HG02610 (cell line): ENCODE measurements around the gene IQSEC1.

Experiments
- ATAC-seq: cut with Tn5 transposase; IDR thresholded peaks from one replicate; pipeline ENCODE4 v1.9.1; 2021; ENCODE audit warnings: mild to moderate bottlenecking, moderate library complexity; ENCODE audit not compliant: unreplicated experiment

The IQSEC1 gene

GRCh38 chr3:12972781-12973702 lies 100.2 kb downstream of the IQSEC1 start:
- no peak for ATAC-seq

- ATAC-seq: no peak
Observed at GRCh38 chr3:12972043-12972442, 101.2 kb downstream of the IQSEC1 start.

GRCh38 chr3:12970684-12971083 lies 102.5 kb downstream of the IQSEC1 start:
- ATAC-seq: no peak

- ATAC-seq: no peak
Observed at GRCh38 chr3:12969486-12969885, 103.7 kb downstream of the IQSEC1 start.

GRCh38 chr3:12968541-12968940 lies 104.7 kb downstream of the IQSEC1 start:
- no peak for ATAC-seq

GRCh38 chr3:12967606-12968351 lies 105.5 kb downstream of the IQSEC1 start:
- ATAC-seq: peak; percentile 66

GRCh38 chr3:12966847-12967605 lies 106.2 kb downstream of the IQSEC1 start:
- ATAC-seq: peak; percentile 19

- ATAC-seq: no peak
Observed at GRCh38 chr3:12965999-12966846, 107.0 kb downstream of the IQSEC1 start.

GRCh38 chr3:12964711-12965612 lies 108.3 kb downstream of the IQSEC1 start:
- ATAC-seq: no peak

GRCh38 chr3:12963922-12964701 lies 109.1 kb downstream of the IQSEC1 start:
- ATAC-seq: no peak

- no peak for ATAC-seq
Observed at GRCh38 chr3:12963231-12963896, 109.9 kb downstream of the IQSEC1 start.

GRCh38 chr3:12962292-12962691 lies 110.9 kb downstream of the IQSEC1 start:
- no peak for ATAC-seq

- ATAC-seq: no peak
Observed at GRCh38 chr3:12961697-12962036, 111.6 kb downstream of the IQSEC1 start.

GRCh38 chr3:12961007-12961696 lies 112.1 kb downstream of the IQSEC1 start:
- ATAC-seq: no peak

GRCh38 chr3:12960497-12960896 lies 112.7 kb downstream of the IQSEC1 start:
- no peak for ATAC-seq

- ATAC-seq: no peak
Observed at GRCh38 chr3:12959838-12960378, 113.3 kb downstream of the IQSEC1 start.

GRCh38 chr3:12959410-12959809 lies 113.8 kb downstream of the IQSEC1 start:
- ATAC-seq: no peak
